ENCODE results near the gene POM121. TPM values are rescaled to one million over a fixed set of nuclear protein-coding genes. Genes with fewer than 3 reads are reported as not detected.
"Not testable (repeated sequence)": the region's sequence is repeated elsewhere in the genome, so short reads cannot be mapped to it uniquely, and the experiment has no call there.

The POM121 gene
- total and polyA plus RNA-seq, 2 experiments from 2014 or later = 24.5 to 39.8 TPM

DNA sequence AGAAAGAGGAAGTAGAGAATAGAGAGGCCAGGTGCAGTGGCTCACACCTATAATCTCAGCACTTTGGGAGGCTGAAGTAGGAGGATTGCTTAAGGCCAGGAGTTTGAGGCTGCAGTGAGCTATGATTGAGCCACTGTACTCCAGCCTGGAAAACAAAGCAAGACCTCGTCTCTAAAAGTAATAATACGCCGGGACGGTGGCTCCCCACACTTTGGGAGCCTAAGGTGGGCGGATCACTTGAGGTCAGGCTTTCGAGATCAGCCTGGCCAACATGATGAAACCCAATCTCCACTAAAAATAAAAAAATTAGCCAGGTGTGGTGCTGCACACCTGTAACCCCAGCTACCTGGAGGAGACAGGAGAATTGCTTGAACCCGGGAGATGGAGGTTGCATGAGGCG is 70.6 kb downstream of the POM121 start:
- H3K27ac ChIP-seq (ENCODE audit: low read depth); H3K36me3 Mint-ChIP-seq (ENCODE audit: low read depth); H3K79me2 ChIP-seq (replicated peaks; ENCODE audit: insufficient read depth); H4K20me1 ChIP-seq (replicated peaks; ENCODE audit: insufficient read depth); H3K4me3 ChIP-seq; H3K4me1 ChIP-seq (ENCODE audit: insufficient read depth); H3K4me2 ChIP-seq; H3K36me3 ChIP-seq (ENCODE audit: insufficient read depth); DNase-seq (ENCODE audit: low spot score); H3K4me3 Mint-ChIP-seq; H3K27me3 ChIP-seq (ENCODE audit: insufficient read depth); H3K27ac Mint-ChIP-seq; H2AFZ ChIP-seq; H3K9me2 ChIP-seq (ENCODE audit: insufficient read depth); ATAC-seq; H3F3A ChIP-seq (replicated peaks; ENCODE audit: low read depth); H3K9me3 Mint-ChIP-seq; H3K4me1 Mint-ChIP-seq; H3K27me3 Mint-ChIP-seq (ENCODE audit: insufficient read depth, low read depth, poor library complexity): not testable (repeated sequence)

DNA sequence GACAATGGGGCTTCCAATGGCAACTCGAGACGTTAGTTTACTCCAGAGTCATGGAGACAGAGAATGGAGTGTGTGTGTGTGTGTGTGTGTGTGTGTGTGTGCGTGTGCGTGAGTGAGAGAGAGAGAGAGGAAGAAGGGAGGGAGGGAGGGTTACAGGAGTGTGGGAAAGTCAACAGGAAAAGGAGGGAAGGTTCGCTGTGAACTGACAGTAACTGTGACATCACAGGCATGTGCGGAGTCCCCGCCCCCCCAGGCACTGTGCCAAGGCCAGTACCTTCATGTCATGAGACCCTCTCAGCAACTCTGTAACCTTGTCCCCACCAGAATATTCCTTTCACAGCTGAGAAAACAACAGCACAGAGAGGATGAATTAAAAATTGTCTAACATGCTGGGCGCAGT is 72.6 kb downstream of the POM121 start:
- H3F3A ChIP-seq (replicated peaks; ENCODE audit: low read depth); H3K36me3 Mint-ChIP-seq (ENCODE audit: low read depth); H3K4me2 ChIP-seq; H3K79me2 ChIP-seq (replicated peaks; ENCODE audit: insufficient read depth); H3K27ac Mint-ChIP-seq; H3K4me1 Mint-ChIP-seq; H3K9me3 Mint-ChIP-seq; H2AFZ ChIP-seq; H4K20me1 ChIP-seq (replicated peaks; ENCODE audit: insufficient read depth); H3K4me1 ChIP-seq (ENCODE audit: insufficient read depth); H3K4me3 Mint-ChIP-seq; ATAC-seq; H3K27me3 ChIP-seq (ENCODE audit: insufficient read depth); H3K27ac ChIP-seq (ENCODE audit: low read depth); H3K27me3 Mint-ChIP-seq (ENCODE audit: insufficient read depth, low read depth, poor library complexity); H3K4me3 ChIP-seq; H3K9me2 ChIP-seq (ENCODE audit: insufficient read depth); DNase-seq (ENCODE audit: low spot score); H3K36me3 ChIP-seq (ENCODE audit: insufficient read depth): not testable (repeated sequence)

DNA sequence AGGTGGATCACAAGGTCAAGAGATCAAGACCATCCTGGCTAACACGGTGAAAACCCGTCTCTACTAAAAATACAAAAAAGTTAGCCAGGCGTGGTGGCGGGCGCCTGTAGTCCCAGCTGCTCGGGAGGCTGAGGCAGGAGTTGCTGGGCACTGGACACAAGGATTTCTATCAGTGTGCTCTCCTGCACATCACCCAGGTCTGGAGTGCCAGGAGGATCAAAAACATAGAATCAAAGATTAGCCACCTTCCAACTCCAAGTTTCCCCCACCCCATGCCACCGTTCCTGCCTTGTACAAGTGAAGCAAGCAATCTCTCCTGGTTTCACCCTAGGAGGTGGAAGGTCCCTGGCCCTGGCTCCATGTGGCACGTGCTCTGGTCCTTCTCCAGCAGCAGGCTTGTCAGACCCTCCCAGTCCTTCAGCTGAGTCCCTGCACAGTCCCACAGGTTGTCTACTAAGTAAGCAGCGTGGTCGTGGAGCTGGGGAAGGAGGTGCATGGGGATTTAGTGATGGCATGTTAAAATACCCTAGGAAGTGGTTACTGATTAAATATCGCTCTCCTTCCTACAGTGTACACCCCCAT is 73.1 kb downstream of the POM121 start:
- H3F3A ChIP-seq (replicated peaks; ENCODE audit: low read depth); H3K36me3 ChIP-seq (ENCODE audit: insufficient read depth); H3K9me3 Mint-ChIP-seq; H3K27ac Mint-ChIP-seq; H3K4me1 ChIP-seq (ENCODE audit: insufficient read depth); H3K27ac ChIP-seq (ENCODE audit: low read depth); H3K4me3 Mint-ChIP-seq; H2AFZ ChIP-seq; H4K20me1 ChIP-seq (replicated peaks; ENCODE audit: insufficient read depth); H3K27me3 Mint-ChIP-seq (ENCODE audit: insufficient read depth, low read depth, poor library complexity); H3K36me3 Mint-ChIP-seq (ENCODE audit: low read depth); H3K9me2 ChIP-seq (ENCODE audit: insufficient read depth); ATAC-seq; DNase-seq (ENCODE audit: low spot score); H3K4me3 ChIP-seq; H3K4me1 Mint-ChIP-seq; H3K4me2 ChIP-seq; H3K27me3 ChIP-seq (ENCODE audit: insufficient read depth); H3K79me2 ChIP-seq (replicated peaks; ENCODE audit: insufficient read depth): not testable (repeated sequence)

Small RNAs within 50 kb of the gene (small RNA-seq; reads per million reads assigned to genes)
- gene RF00019 (ENCODE audit: low replicate concordance) = not detected

Other genes with a start within 250 kb of the POM121 start
- 2.8 and 4.6 TPM in 2 replicates for gene TYW1B, start 96.9 kb upstream of the POM121 start, total RNA-seq (2014; rRNA removed; shearing (Covaris generic))
- 5.6 and 6.2 TPM in 2 replicates for gene TYW1B, start 96.9 kb upstream of the POM121 start, polyA plus RNA-seq (2016; fragmentation: Nextera tagmentation; extraction: Ambion mirVana)
- gene TRIM74, start 44.4 kb downstream of the POM121 start, total RNA-seq (2014; rRNA removed; shearing (Covaris generic)) = not detected in 2 replicates
- gene TRIM74, start 44.4 kb downstream of the POM121 start, polyA plus RNA-seq (2016; fragmentation: Nextera tagmentation; extraction: Ambion mirVana) = not detected in 2 replicates
- gene SPDYE8, start 104.7 kb downstream of the POM121 start, total RNA-seq (2014; rRNA removed; shearing (Covaris generic)) = not detected in 2 replicates
- gene SPDYE8, start 104.7 kb downstream of the POM121 start, polyA plus RNA-seq (2016; fragmentation: Nextera tagmentation; extraction: Ambion mirVana) = 0.14 and 0.34 TPM in 2 replicates
- not detected in 2 replicates for gene SPDYE11, start 132.8 kb downstream of the POM121 start, total RNA-seq (2014; rRNA removed; shearing (Covaris generic))
- gene SPDYE11, start 132.8 kb downstream of the POM121 start, polyA plus RNA-seq (2016; fragmentation: Nextera tagmentation; extraction: Ambion mirVana) = 0.92 and 1.4 TPM in 2 replicates
- not detected in 2 replicates for gene SPDYE9, start 160.9 kb downstream of the POM121 start, total RNA-seq (2014; rRNA removed; shearing (Covaris generic))
- 0.78 and 1.1 TPM in 2 replicates for gene SPDYE9, start 160.9 kb downstream of the POM121 start, polyA plus RNA-seq (2016; fragmentation: Nextera tagmentation; extraction: Ambion mirVana)